ENCODE data around the gene GPRC5C. TPM values are rescaled to one million over a fixed set of nuclear protein-coding genes. Genes with fewer than 3 reads are reported as not detected.

The GPRC5C gene
- total and polyA plus RNA-seq, 2 experiments from 2014 or later, result 1.6 to 2.7 TPM

DNA sequence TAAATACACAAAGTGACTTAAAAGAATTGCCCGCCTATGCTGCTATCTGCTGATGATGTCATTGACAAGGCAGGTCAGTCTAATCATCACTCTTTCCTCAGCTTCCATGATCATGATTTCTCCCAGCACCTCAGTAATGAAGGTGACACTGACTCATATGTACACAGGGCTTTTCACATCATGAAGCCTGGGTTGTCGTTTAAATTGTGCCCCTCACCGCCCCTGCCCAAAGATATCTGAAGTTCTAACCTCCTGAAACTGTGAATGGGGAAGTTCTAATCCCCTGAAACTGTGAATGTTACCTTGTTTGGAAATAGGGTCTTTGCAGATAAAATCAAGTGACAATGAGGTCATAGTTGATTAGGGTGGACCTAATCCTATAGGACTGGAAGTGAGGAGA lies 17.4 kb upstream of the GPRC5C start:
- in situ Hi-C loops (cut with MboI), result no loop called here
- no peaks in the 10 kb centered on the region for H4K20me1 ChIP-seq (ENCODE audit: insufficient read depth)
- H3F3A ChIP-seq (ENCODE audit: insufficient read depth), result no peaks in the 10 kb centered on the region; the same call in 1 of the 2 replicates
- H3K9ac ChIP-seq, result no peak overlapping the region
- peaks cover 4% of the 10 kb centered on the region; the same call in 1 of the 2 replicates for H3K4me1 ChIP-seq (ENCODE audit: insufficient read depth)
- H2AFZ ChIP-seq, result no peak overlapping the region
- 87 to 91% methylated on average over 3 of the region's 3 CpGs for WGBS, 2 experiments (ENCODE audit: low coverage in 1 of 2, low lambda C conversion rate in 2 of 2, missing lambda C conversion rate in 2 of 2)
- no peaks in the 10 kb centered on the region for H3K79me2 ChIP-seq (ENCODE audit: insufficient read depth)
- H3K27me3 ChIP-seq (replicated peaks; ENCODE audit: insufficient read depth), result no peaks in the 10 kb centered on the region
- DNase-seq, result no peak
- H3K27ac ChIP-seq, result no peak overlapping the region
- no peaks in the 10 kb centered on the region for H3K36me3 ChIP-seq (ENCODE audit: low read depth)
- H3K4me3 ChIP-seq, result no peak overlapping the region
- H3K9me3 ChIP-seq (ENCODE audit: low read depth), result no peaks in the 10 kb centered on the region
- no peak for TF ChIP-seq EZH2phosphoT487 (IDR thresholded peaks at IDR 0.05; ENCODE audit: insufficient read depth, low read depth)
- no peak overlapping the region for H3K4me2 ChIP-seq (ENCODE audit: unreplicated experiment)
- H3K9me2 ChIP-seq (ENCODE audit: insufficient read depth), result no peaks in the 10 kb centered on the region

GRCh38 chr17:74415608-74416396 lies 16.1 kb upstream of the GPRC5C start:
- H3K4me1 ChIP-seq (ENCODE audit: insufficient read depth), result peaks cover 4% of the 10 kb centered on the region; the same call in 1 of the 2 replicates
- 84 to 85% methylated on average over 13 of the region's 13 CpGs for WGBS, 2 experiments (ENCODE audit: low coverage in 1 of 2, low lambda C conversion rate in 2 of 2, missing lambda C conversion rate in 2 of 2)
- no peaks in the 10 kb centered on the region for H3K27me3 ChIP-seq (replicated peaks; ENCODE audit: insufficient read depth)
- H3K9me3 ChIP-seq (ENCODE audit: low read depth), result no peaks in the 10 kb centered on the region
- no peaks in the 10 kb centered on the region for H3K9me2 ChIP-seq (ENCODE audit: insufficient read depth)
- H3K4me2 ChIP-seq (ENCODE audit: unreplicated experiment), result no peak overlapping the region
- H3F3A ChIP-seq (ENCODE audit: insufficient read depth), result no peaks in the 10 kb centered on the region; the same call in 1 of the 2 replicates
- H3K27ac ChIP-seq, result no peak overlapping the region
- in situ Hi-C loops (cut with MboI), result no loop called here
- TF ChIP-seq EZH2phosphoT487 (IDR thresholded peaks at IDR 0.05; ENCODE audit: insufficient read depth, low read depth) (no peak), EZH2 (IDR thresholded peaks at IDR 0.05; ENCODE audit: insufficient read depth, poor library complexity, severe bottlenecking) (no peak)
- no peak for DNase-seq
- H3K79me2 ChIP-seq (ENCODE audit: insufficient read depth), result no peaks in the 10 kb centered on the region
- H3K36me3 ChIP-seq (ENCODE audit: low read depth), result no peaks in the 10 kb centered on the region
- H4K20me1 ChIP-seq (ENCODE audit: insufficient read depth), result no peaks in the 10 kb centered on the region
- no peak overlapping the region for H3K4me3 ChIP-seq
- H2AFZ ChIP-seq, result no peak overlapping the region
- H3K9ac ChIP-seq, result no peak overlapping the region

DNA sequence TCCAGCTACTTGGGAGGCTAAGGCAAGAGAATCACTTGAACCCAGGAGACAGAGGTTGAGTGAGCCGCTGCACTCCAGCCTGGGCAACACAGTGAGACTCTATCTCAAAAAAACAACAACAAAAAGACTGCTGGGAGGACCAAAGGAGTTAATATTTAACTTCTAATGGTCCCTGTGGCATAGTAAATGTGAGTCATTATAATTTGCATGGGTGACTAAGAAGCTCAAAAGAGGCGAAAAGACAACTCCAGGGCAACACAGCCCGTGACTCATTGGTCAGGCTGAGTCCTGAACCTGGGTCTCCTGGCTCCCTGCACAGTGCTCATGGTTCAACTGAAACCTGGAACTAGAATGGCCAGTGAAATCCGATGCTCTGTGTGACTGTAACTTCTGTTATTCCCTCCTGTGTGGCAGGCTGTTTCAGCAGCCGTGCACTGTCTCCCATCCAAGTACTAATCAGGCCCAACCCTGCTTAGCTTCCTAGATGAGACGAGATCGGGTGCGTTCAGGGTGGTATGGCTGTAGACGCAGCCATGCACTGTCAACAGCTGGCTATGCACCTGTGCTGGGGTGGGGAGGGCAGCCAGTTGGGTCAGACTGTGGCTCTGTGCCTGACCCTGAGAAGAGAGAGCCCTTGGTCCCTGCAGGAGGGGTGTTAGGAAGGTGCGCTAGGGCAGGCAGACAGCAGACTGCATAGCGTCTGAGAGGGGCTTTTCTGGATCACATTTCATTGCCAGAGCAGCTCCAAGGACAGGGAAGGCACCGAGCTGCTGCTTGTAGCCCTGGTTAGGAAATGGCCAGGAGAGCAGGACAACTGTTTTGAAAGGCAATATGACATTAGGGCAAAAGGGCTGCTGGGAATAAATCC lies 14.5 kb upstream of the GPRC5C start:
- no peaks in the 10 kb centered on the region for H3K9me2 ChIP-seq (ENCODE audit: insufficient read depth)
- no peaks in the 10 kb centered on the region for H3K27me3 ChIP-seq (replicated peaks; ENCODE audit: insufficient read depth)
- no peaks in the 10 kb centered on the region for H3K9me3 ChIP-seq (ENCODE audit: low read depth)
- H3K79me2 ChIP-seq (ENCODE audit: insufficient read depth), result no peaks in the 10 kb centered on the region
- no peak overlapping the region for H3K9ac ChIP-seq
- 26 to 28% methylated on average over 12 of the region's 12 CpGs for WGBS, 2 experiments (ENCODE audit: low coverage in 1 of 2, low lambda C conversion rate in 2 of 2, missing lambda C conversion rate in 2 of 2)
- no peaks in the 10 kb centered on the region for H4K20me1 ChIP-seq (ENCODE audit: insufficient read depth)
- peaks cover 4% of the 10 kb centered on the region; the same call in 1 of the 2 replicates for H3K4me1 ChIP-seq (ENCODE audit: insufficient read depth)
- H2AFZ ChIP-seq, result no peak overlapping the region
- H3F3A ChIP-seq (ENCODE audit: insufficient read depth), result no peaks in the 10 kb centered on the region; the same call in 1 of the 2 replicates
- no peak for TF ChIP-seq EZH2 (IDR thresholded peaks at IDR 0.05; ENCODE audit: insufficient read depth, poor library complexity, severe bottlenecking)
- no peak for TF ChIP-seq EZH2phosphoT487 (IDR thresholded peaks at IDR 0.05; ENCODE audit: insufficient read depth, low read depth)
- in situ Hi-C loops (cut with MboI), result no loop called here
- H3K27ac ChIP-seq, result no peak overlapping the region
- no peaks in the 10 kb centered on the region for H3K36me3 ChIP-seq (ENCODE audit: low read depth)
- DNase-seq, result peak; percentile 88
- peak overlapping the region; percentile 27 for H3K4me2 ChIP-seq (ENCODE audit: unreplicated experiment)
- no peak overlapping the region for H3K4me3 ChIP-seq

DNA sequence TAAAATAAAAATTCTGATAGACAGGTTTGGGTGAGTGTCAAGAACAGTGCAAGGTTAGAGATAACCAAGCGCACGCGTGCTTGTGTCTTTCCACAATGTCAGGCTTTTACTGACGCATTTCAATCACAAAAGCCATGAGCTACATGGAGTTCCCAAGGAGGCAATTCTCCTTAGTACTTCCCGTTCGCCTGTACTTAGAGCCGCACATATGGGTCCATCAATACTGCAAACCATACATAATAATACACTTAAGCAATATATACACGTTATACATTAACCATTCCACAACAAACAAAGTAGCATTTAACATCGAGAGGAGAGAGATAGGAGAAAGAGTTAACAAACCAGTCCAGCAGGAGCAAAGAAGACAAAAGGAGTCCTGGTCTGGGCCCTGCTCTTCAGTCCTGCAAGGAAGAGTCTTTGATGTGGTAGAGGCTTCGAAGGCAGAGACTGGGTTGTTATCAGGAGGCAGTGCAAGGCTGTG lies 11.9 kb upstream of the GPRC5C start:
- in situ Hi-C loops (cut with MboI), result no loop called here
- 77 to 79% methylated on average over 10 of the region's 10 CpGs for WGBS, 2 experiments (ENCODE audit: low coverage in 1 of 2, low lambda C conversion rate in 2 of 2, missing lambda C conversion rate in 2 of 2)

More for the DNA sequence above, 11.9 kb upstream of the GPRC5C start:
- H3K27ac ChIP-seq, result no peak overlapping the region
- H2AFZ ChIP-seq, result no peak overlapping the region
- H3K79me2 ChIP-seq (ENCODE audit: insufficient read depth), result no peaks in the 10 kb centered on the region
- no peak overlapping the region for H3K4me3 ChIP-seq
- TF ChIP-seq EZH2 (IDR thresholded peaks at IDR 0.05; ENCODE audit: insufficient read depth, poor library complexity, severe bottlenecking) (no peak), EZH2phosphoT487 (IDR thresholded peaks at IDR 0.05; ENCODE audit: insufficient read depth, low read depth) (no peak)
- H3K4me1 ChIP-seq (ENCODE audit: insufficient read depth), result peaks cover 4% of the 10 kb centered on the region; the same call in 1 of the 2 replicates
- H3K9me2 ChIP-seq (ENCODE audit: insufficient read depth), result no peaks in the 10 kb centered on the region
- no peaks in the 10 kb centered on the region; the same call in 1 of the 2 replicates for H3F3A ChIP-seq (ENCODE audit: insufficient read depth)
- no peaks in the 10 kb centered on the region for H3K9me3 ChIP-seq (ENCODE audit: low read depth)
- H3K27me3 ChIP-seq (replicated peaks; ENCODE audit: insufficient read depth), result no peaks in the 10 kb centered on the region
- no peaks in the 10 kb centered on the region for H3K36me3 ChIP-seq (ENCODE audit: low read depth)
- H3K9ac ChIP-seq, result no peak overlapping the region
- H4K20me1 ChIP-seq (ENCODE audit: insufficient read depth), result no peaks in the 10 kb centered on the region
- no peak overlapping the region for H3K4me2 ChIP-seq (ENCODE audit: unreplicated experiment)
- DNase-seq, result no peak

Measured in GM23248 (cell line).